ENCODE results near the gene WDR45. TPM values are rescaled to one million over a fixed set of nuclear protein-coding genes. Genes with fewer than 3 reads are reported as not detected.

The WDR45 gene
- total and polyA plus RNA-seq, 7 donors, result 67.3 to 102 (median 85.7) TPM

GRCh38 chrX:49053223-49054072, 26.2 kb downstream of the WDR45 start:
- TF ChIP-seq CTCF (IDR thresholded peaks at IDR 0.05), result no peak
- ATAC-seq, result peak; percentile 56 to 74 (median 67)

GRCh38 chrX:49043987-49044281, 35.8 kb downstream of the WDR45 start:
- Histone ChIP-seq H3K4me1 (peaks cover 2% of the 10 kb centered on the region), H3K4me3 (peak overlapping the region; percentile 52), H3K36me3 (ENCODE audit: insufficient read depth in 1 of 2, low read depth in 1 of 2) (peaks cover 0 to 6% of the 10 kb centered on the region in 2 donors), H3K27ac (peak overlapping the region; percentile 80), H3K27me3 (ENCODE audit: insufficient read depth in 3 of 3, low read length in 2 of 3) (no peaks in the 10 kb centered on the region), H3K9me3 (no peaks in the 10 kb centered on the region)
- 3 to 37% (median 5%) methylated on average over 13 of the region's 13 CpGs for WGBS, 3 donors
- ATAC-seq (no peak), DNase-seq (no peak)
- no peak for TF ChIP-seq CTCF (IDR thresholded peaks at IDR 0.05)
- intact Hi-C loops (cut with DNase I), result loop anchor here in 1 of 2 donors (5.0 to 10.0 kb wide), 2 partner anchors 42 to 69 kb away; partner anchors contain the start of genes GRIPAP1 and KCND1

More at GRCh38 chrX:49053223-49054072, 26.2 kb downstream of the WDR45 start:
- Histone ChIP-seq H3K27ac (peak overlapping the region; percentile 61), H3K27me3 (ENCODE audit: insufficient read depth in 3 of 3, low read length in 2 of 3) (no peaks in the 10 kb centered on the region), H3K36me3 (ENCODE audit: insufficient read depth in 1 of 2, low read depth in 1 of 2) (no peaks in the 10 kb centered on the region), H3K9me3 (no peaks in the 10 kb centered on the region), H3K4me1 (no peaks in the 10 kb centered on the region), H3K4me3 (peak overlapping the region; percentile 69)
- DNase-seq, result peak; percentile 60 to 71
- intact Hi-C loops (cut with DNase I), result no loop called here
- 1 to 40% (median 1%) methylated on average over 23 to 78 of the region's 79 CpGs for WGBS, 3 donors

- no peaks in the 10 kb centered on the region for H3K9me3 ChIP-seq
- 0 to 35% (median 1%) methylated on average over 39 to 64 of the region's 67 CpGs for WGBS, 3 donors
- H3K4me1 ChIP-seq, result peaks cover 2% of the 10 kb centered on the region
- H3K36me3 ChIP-seq (ENCODE audit: insufficient read depth in 1 of 2, low read depth in 1 of 2), result peaks cover 3 to 12% of the 10 kb centered on the region in 2 donors
- peak; percentile 97 to 99 for DNase-seq
- peak; percentile 48 for TF ChIP-seq CTCF (IDR thresholded peaks at IDR 0.05)
- H3K4me3 ChIP-seq, result peak within 1 kb of the TSS; percentile 85
- intact Hi-C loops (cut with DNase I), result loop anchor here in 1 of 2 donors (5.0 to 10.0 kb wide), 2 partner anchors 41 to 69 kb away; partner anchors contain the start of genes GRIPAP1 and KCND1
- H3K27ac ChIP-seq, result peak within 1 kb of the TSS; percentile 96
- no peaks in the 10 kb centered on the region for H3K27me3 ChIP-seq (ENCODE audit: insufficient read depth in 3 of 3, low read length in 2 of 3)
- peak; percentile 86 to 89 (median 88) for ATAC-seq
These were observed 36.3 kb downstream of the WDR45 start, which contains the start of gene TFE3 for GRCh38 chrX:49043220-49043986. Gene TFE3, minus strand, starts transcription at chrX:49043357. Its CDS starts 131 bp downstream, at chrX:49043226.

- no peaks in the 10 kb centered on the region for H3K27me3 ChIP-seq (ENCODE audit: insufficient read depth in 3 of 3, low read length in 2 of 3)
- no peak for TF ChIP-seq CTCF (IDR thresholded peaks at IDR 0.05)
- peaks cover 2% of the 10 kb centered on the region for H3K4me1 ChIP-seq
- H3K36me3 ChIP-seq (ENCODE audit: insufficient read depth in 1 of 2, low read depth in 1 of 2), result peaks cover 4 to 19% of the 10 kb centered on the region in 2 donors
- no peaks in the 10 kb centered on the region for H3K9me3 ChIP-seq
- no peak for ATAC-seq
- DNase-seq, result no peak
- 0 to 45% (median 1%) methylated on average over 12 to 29 of the region's 29 CpGs for WGBS, 3 donors
- peak overlapping the region; percentile 85 for H3K4me3 ChIP-seq
- intact Hi-C loops (cut with DNase I), result loop anchor here in 1 of 2 donors (5.0 to 10.0 kb wide), 2 partner anchors 40 to 68 kb away; partner anchors contain the start of genes GRIPAP1 and KCND1
- peak overlapping the region; percentile 96 for H3K27ac ChIP-seq
These were observed 37.0 kb downstream of the WDR45 start for GRCh38 chrX:49042581-49043219.

Data from psoas muscle (tissue), 8 donors.